HUES48 (cell line): Measurements from ENCODE around the gene HLCS.

Experiments used
- H3K27ac ChIP-seq: one replicate; pipeline ENCODE4 v1.7.0; 2013; ENCODE audit warnings: low read depth, low read length, inconsistent platforms
- H3K27me3 ChIP-seq: 2 replicates; pipeline ENCODE4 v1.6.1; 2013; ENCODE audit warnings: mild to moderate bottlenecking, low read length; ENCODE audit not compliant: control insufficient read depth, insufficient read depth
- H3K36me3 ChIP-seq: 2 replicates; pipeline ENCODE4 v1.6.1; 2013; ENCODE audit warnings: low read length; ENCODE audit not compliant: control insufficient read depth, insufficient read depth
- H3K4me1 ChIP-seq: 2 replicates; pipeline ENCODE4 v1.6.1; 2013; ENCODE audit warnings: mild to moderate bottlenecking, low read length; ENCODE audit not compliant: control insufficient read depth, insufficient read depth
- H3K4me3 ChIP-seq: 2 replicates; pipeline ENCODE4 v1.5.1; 2013; ENCODE audit warnings: mild to moderate bottlenecking, low read depth, low read length
- H3K9ac ChIP-seq: 2 replicates; pipeline ENCODE4 v1.6.1; 2013; ENCODE audit warnings: mild to moderate bottlenecking, low read depth, low read length, moderate library complexity
- H3K9me3 ChIP-seq: 2 replicates; pipeline ENCODE4 v1.6.1; 2013; ENCODE audit warnings: low read length; ENCODE audit not compliant: control insufficient read depth, insufficient read depth

The HLCS gene

GRCh38 chr21:36854391-36854790, 112.1 kb downstream of the HLCS start:
- Histone ChIP-seq H3K9ac (no peak overlapping the region), H3K27me3 (no peaks in the 10 kb centered on the region), H3K27ac (no peak overlapping the region), H3K36me3 (no peaks in the 10 kb centered on the region), H3K9me3 (no peaks in the 10 kb centered on the region), H3K4me3 (no peak overlapping the region), H3K4me1 (peaks cover 18% of the 10 kb centered on the region; the same call in 1 of the 2 replicates)

GRCh38 chr21:36852864-36853263, 113.6 kb downstream of the HLCS start:
- Histone ChIP-seq H3K9ac (no peak overlapping the region), H3K4me3 (no peak overlapping the region), H3K27me3 (no peaks in the 10 kb centered on the region), H3K4me1 (peaks cover 18% of the 10 kb centered on the region; the same call in 1 of the 2 replicates), H3K9me3 (no peaks in the 10 kb centered on the region), H3K36me3 (no peaks in the 10 kb centered on the region), H3K27ac (no peak overlapping the region)

- no peaks in the 10 kb centered on the region for H3K36me3 ChIP-seq
- no peaks in the 10 kb centered on the region for H3K27me3 ChIP-seq
- no peak overlapping the region for H3K4me3 ChIP-seq
- H3K4me1 ChIP-seq, result peaks cover 18% of the 10 kb centered on the region; the same call in 1 of the 2 replicates
- H3K27ac ChIP-seq, result no peak overlapping the region
- no peak overlapping the region for H3K9ac ChIP-seq
- no peaks in the 10 kb centered on the region for H3K9me3 ChIP-seq
Observed at GRCh38 chr21:36852293-36852692, 114.2 kb downstream of the HLCS start.

- Histone ChIP-seq H3K4me3 (no peak overlapping the region), H3K9me3 (no peaks in the 10 kb centered on the region), H3K27ac (no peak overlapping the region), H3K4me1 (peaks cover 25% of the 10 kb centered on the region), H3K27me3 (no peaks in the 10 kb centered on the region), H3K9ac (no peak overlapping the region), H3K36me3 (no peaks in the 10 kb centered on the region)
Observed at GRCh38 chr21:36851121-36851520, 115.3 kb downstream of the HLCS start.

- Histone ChIP-seq H3K4me1 (peaks cover 25% of the 10 kb centered on the region), H3K27me3 (no peaks in the 10 kb centered on the region), H3K36me3 (no peaks in the 10 kb centered on the region)
Observed at GRCh38 chr21:36850372-36850771, 116.1 kb downstream of the HLCS start.

GRCh38 chr21:36849461-36850105, 116.9 kb downstream of the HLCS start:
- peaks cover 25% of the 10 kb centered on the region for H3K4me1 ChIP-seq
- H3K36me3 ChIP-seq, result no peaks in the 10 kb centered on the region
- no peaks in the 10 kb centered on the region for H3K27me3 ChIP-seq
- no peak overlapping the region for H3K9ac ChIP-seq
- H3K4me3 ChIP-seq, result no peak overlapping the region
- no peak overlapping the region for H3K27ac ChIP-seq
- H3K9me3 ChIP-seq, result no peaks in the 10 kb centered on the region

More at GRCh38 chr21:36850372-36850771, 116.1 kb downstream of the HLCS start:
- H3K9me3 ChIP-seq, result no peaks in the 10 kb centered on the region
- no peak overlapping the region for H3K27ac ChIP-seq
- no peak overlapping the region for H3K9ac ChIP-seq
- H3K4me3 ChIP-seq, result no peak overlapping the region

- Histone ChIP-seq H3K27ac (no peak overlapping the region), H3K9ac (no peak overlapping the region), H3K36me3 (no peaks in the 10 kb centered on the region), H3K4me1 (peaks cover 21% of the 10 kb centered on the region), H3K9me3 (no peaks in the 10 kb centered on the region), H3K27me3 (no peaks in the 10 kb centered on the region), H3K4me3 (no peak overlapping the region)
Observed at GRCh38 chr21:36848730-36849274, 117.7 kb downstream of the HLCS start.

GRCh38 chr21:36847189-36847588, 119.3 kb downstream of the HLCS start:
- no peak overlapping the region for H3K27ac ChIP-seq
- peaks cover 12% of the 10 kb centered on the region for H3K4me1 ChIP-seq
- H3K36me3 ChIP-seq, result no peaks in the 10 kb centered on the region
- no peaks in the 10 kb centered on the region for H3K27me3 ChIP-seq
- no peaks in the 10 kb centered on the region for H3K9me3 ChIP-seq
- H3K9ac ChIP-seq, result no peak overlapping the region
- no peak overlapping the region for H3K4me3 ChIP-seq

- H3K9me3 ChIP-seq, result no peaks in the 10 kb centered on the region
- H3K4me3 ChIP-seq, result no peak overlapping the region
- no peaks in the 10 kb centered on the region for H3K36me3 ChIP-seq
- peak overlapping the region; percentile 14 for H3K27ac ChIP-seq
- peaks cover 7% of the 10 kb centered on the region for H3K4me1 ChIP-seq
- H3K27me3 ChIP-seq, result no peaks in the 10 kb centered on the region
- H3K9ac ChIP-seq, result no peak overlapping the region
Observed at GRCh38 chr21:36846631-36847030, 119.8 kb downstream of the HLCS start.

- H3K27ac ChIP-seq, result no peak overlapping the region
Observed at GRCh38 chr21:36845790-36846189, 120.7 kb downstream of the HLCS start.

GRCh38 chr21:36845070-36845469, 121.4 kb downstream of the HLCS start:
- H3K9ac ChIP-seq, result no peak overlapping the region
- H3K4me3 ChIP-seq, result no peak overlapping the region
- no peak overlapping the region for H3K27ac ChIP-seq

More at GRCh38 chr21:36845790-36846189, 120.7 kb downstream of the HLCS start:
- H3K9me3 ChIP-seq, result no peaks in the 10 kb centered on the region
- H3K4me3 ChIP-seq, result no peak overlapping the region
- no peak overlapping the region for H3K9ac ChIP-seq
- no peaks in the 10 kb centered on the region for H3K36me3 ChIP-seq
- peaks cover 7% of the 10 kb centered on the region for H3K4me1 ChIP-seq
- H3K27me3 ChIP-seq, result no peaks in the 10 kb centered on the region

More at GRCh38 chr21:36845070-36845469, 121.4 kb downstream of the HLCS start:
- no peaks in the 10 kb centered on the region for H3K27me3 ChIP-seq
- peaks cover 7% of the 10 kb centered on the region for H3K4me1 ChIP-seq
- H3K36me3 ChIP-seq, result no peaks in the 10 kb centered on the region
- H3K9me3 ChIP-seq, result no peaks in the 10 kb centered on the region
